ENCODE data around the gene HDAC6. TPM values are rescaled to one million over a fixed set of nuclear protein-coding genes. Genes with fewer than 3 reads are reported as not detected.
A peak's percentile ranks its signal among the peaks of the same experiment; 100 is the strongest.
"Not testable (repeated sequence)": the region's sequence is repeated elsewhere in the genome, so short reads cannot be mapped to it uniquely, and the experiment has no call there.

The HDAC6 gene
- total RNA-seq, 1 donor from 2014 or later = 151 TPM

GRCh38 chrX:48834383-48834709 lies 32.5 kb downstream of the HDAC6 start:
- Mint-ChIP-seq H3K27me3 (peaks cover 52% of the 10 kb centered on the region), H3K36me3 (no peaks in the 10 kb centered on the region), H3K27ac (peak overlapping the region; percentile 74), H3K4me3 (peak overlapping the region; percentile 91), H3K9me3 (no peaks in the 10 kb centered on the region), H3K4me1 (ENCODE audit: unreplicated experiment) (no peaks in the 10 kb centered on the region)
- TF ChIP-seq CTCF (conservative IDR thresholded peaks at IDR 0.05) = no peak
- DNase-seq (ENCODE audit: extremely low spot score, unreplicated experiment) = no peak

- peak within 1 kb of the TSS; percentile 74 for H3K27ac Mint-ChIP-seq
- no peaks in the 10 kb centered on the region for H3K9me3 Mint-ChIP-seq
- H3K4me1 Mint-ChIP-seq (ENCODE audit: unreplicated experiment) = no peaks in the 10 kb centered on the region
- DNase-seq (ENCODE audit: extremely low spot score, unreplicated experiment) = no peak
- TF ChIP-seq CTCF (conservative IDR thresholded peaks at IDR 0.05) = no peak
- H3K27me3 Mint-ChIP-seq = peaks cover 41% of the 10 kb centered on the region
- H3K36me3 Mint-ChIP-seq = no peaks in the 10 kb centered on the region
- peak within 1 kb of the TSS; percentile 91 for H3K4me3 Mint-ChIP-seq
Measured at GRCh38 chrX:48835524-48836329, 33.9 kb downstream of the HDAC6 start, which contains the start of gene PCSK1N. Gene PCSK1N (minus strand): TSS chrX:48835610. CDS start chrX:48835532, 78 bp downstream.

GRCh38 chrX:48839686-48840085 lies 37.8 kb downstream of the HDAC6 start:
- no peaks in the 10 kb centered on the region for H3K36me3 Mint-ChIP-seq
- H3K27ac Mint-ChIP-seq = no peak overlapping the region
- H3K4me1 Mint-ChIP-seq (ENCODE audit: unreplicated experiment) = no peaks in the 10 kb centered on the region
- no peak for TF ChIP-seq CTCF (conservative IDR thresholded peaks at IDR 0.05)
- H3K4me3 Mint-ChIP-seq = no peak overlapping the region
- H3K27me3 Mint-ChIP-seq = peaks cover 13% of the 10 kb centered on the region
- DNase-seq (ENCODE audit: extremely low spot score, unreplicated experiment) = no peak
- H3K9me3 Mint-ChIP-seq = no peaks in the 10 kb centered on the region

- no peaks in the 10 kb centered on the region for H3K4me1 Mint-ChIP-seq (ENCODE audit: unreplicated experiment)
- peaks cover 10% of the 10 kb centered on the region for H3K9me3 Mint-ChIP-seq
- no peak for TF ChIP-seq CTCF (conservative IDR thresholded peaks at IDR 0.05)
- no peak overlapping the region for H3K4me3 Mint-ChIP-seq
- H3K36me3 Mint-ChIP-seq = no peaks in the 10 kb centered on the region
- DNase-seq (ENCODE audit: extremely low spot score, unreplicated experiment) = no peak
- H3K27me3 Mint-ChIP-seq = no peaks in the 10 kb centered on the region
- no peak overlapping the region for H3K27ac Mint-ChIP-seq
Measured at GRCh38 chrX:48848847-48849246, 47.0 kb downstream of the HDAC6 start.

GRCh38 chrX:48852857-48853256 lies 51.0 kb downstream of the HDAC6 start:
- H3K4me3 Mint-ChIP-seq = no peak overlapping the region
- TF ChIP-seq CTCF (conservative IDR thresholded peaks at IDR 0.05) = no peak
- H3K27me3 Mint-ChIP-seq = peaks cover 4% of the 10 kb centered on the region
- no peak overlapping the region for H3K27ac Mint-ChIP-seq
- DNase-seq (ENCODE audit: extremely low spot score, unreplicated experiment) = no peak
- H3K9me3 Mint-ChIP-seq = peaks cover 10% of the 10 kb centered on the region
- no peaks in the 10 kb centered on the region for H3K4me1 Mint-ChIP-seq (ENCODE audit: unreplicated experiment)
- H3K36me3 Mint-ChIP-seq = no peaks in the 10 kb centered on the region

- H3K36me3 Mint-ChIP-seq; H3K4me1 Mint-ChIP-seq (ENCODE audit: unreplicated experiment); H3K4me3 Mint-ChIP-seq; H3K27ac Mint-ChIP-seq; H3K27me3 Mint-ChIP-seq; DNase-seq (ENCODE audit: extremely low spot score, unreplicated experiment); H3K9me3 Mint-ChIP-seq: not testable (repeated sequence)
Measured at GRCh38 chrX:48853494-48853893, 51.6 kb downstream of the HDAC6 start.

- DNase-seq (ENCODE audit: extremely low spot score, unreplicated experiment); H3K4me1 Mint-ChIP-seq (ENCODE audit: unreplicated experiment); H3K27me3 Mint-ChIP-seq; H3K9me3 Mint-ChIP-seq; H3K36me3 Mint-ChIP-seq; H3K27ac Mint-ChIP-seq; H3K4me3 Mint-ChIP-seq: not testable (repeated sequence)
Measured at GRCh38 chrX:48854121-48854804, 52.4 kb downstream of the HDAC6 start.
